IMR-90 (cell line): ENCODE results near the gene PTCH2. TPM values are rescaled to one million over a fixed set of nuclear protein-coding genes. Genes with fewer than 3 reads are reported as not detected.

Experiments
- ATAC-seq: fragments of 200-7000 bp; cut with Tn5 transposase; 2 replicates; pipeline ENCODE4 v1.9.1; 2020; ENCODE audit warnings: low read depth, mild to moderate bottlenecking, moderate library complexity
- BruUV-seq: library from RNA; stranded (reverse); fragments of 400-500 nt; replicated peaks from 2 replicates; lab custom pipeline; 2021; lab: Mats Ljungman, UMichigan
- CTCF ChIA-PET: fragments of 300-600 bp; formaldehyde crosslinking; extraction: SDS; loops from one replicate; lab custom pipeline; 2021; ENCODE audit warnings: antibody characterized with exemption; lab: Yijun Ruan, JAX
- POLR2A ChIA-PET: fragments of 300-600 bp; sonication (Branson Sonifier 250); formaldehyde crosslinking; loops from one replicate; lab custom pipeline; 2022; ENCODE audit warnings: antibody characterized with exemption; ENCODE audit not compliant: unreplicated experiment; lab: Charles Lee
- DNase-seq: peaks from one replicate; pipeline ENCODE4 v3.0.0; 2013
- H2AFZ ChIP-seq: replicated peaks from 2 replicates; pipeline ENCODE3; 2013; ENCODE audit warnings: low read length, mild to moderate bottlenecking; ENCODE audit not compliant: poor library complexity
- H2AK5ac ChIP-seq: 2 replicates; pipeline ENCODE4 v1.6.1; 2013; ENCODE audit warnings: low read depth, low read length, inconsistent platforms
- H2AK9ac ChIP-seq: replicated peaks from 2 replicates; pipeline ENCODE3; 2013; ENCODE audit warnings: mild to moderate bottlenecking, low read depth, low read length, moderate library complexity; ENCODE audit not compliant: poor library complexity
- H2BK120ac ChIP-seq: 2 replicates; pipeline ENCODE4 v1.6.1; 2013; ENCODE audit warnings: low read depth, low read length, inconsistent platforms
- H2BK15ac ChIP-seq: 3 replicates; pipeline ENCODE4 v1.6.1; 2013; ENCODE audit warnings: low read depth, low read length, inconsistent platforms
- H2BK20ac ChIP-seq: 2 replicates; pipeline ENCODE4 v1.6.1; 2013; ENCODE audit warnings: low read depth, mild to moderate bottlenecking, inconsistent platforms, low read length, moderate library complexity
- H2BK5ac ChIP-seq: 2 replicates; pipeline ENCODE4 v1.6.1; 2013; ENCODE audit warnings: mild to moderate bottlenecking, low read depth, low read length, inconsistent platforms; ENCODE audit not compliant: poor library complexity, severe bottlenecking
- H3K14ac ChIP-seq: replicated peaks from 2 replicates; pipeline ENCODE4 v1.6.1; 2013; ENCODE audit warnings: low read depth, low read length, inconsistent platforms
- H3K18ac ChIP-seq: 2 replicates; pipeline ENCODE4 v1.6.1; 2013; ENCODE audit warnings: low read depth, low read length, control low read depth
- H3K23ac ChIP-seq: 2 replicates; pipeline ENCODE4 v1.6.1; 2013; ENCODE audit warnings: low read depth, low read length, inconsistent platforms
- H3K27ac ChIP-seq: 2 replicates; pipeline ENCODE4 v1.5.1; 2013; ENCODE audit warnings: mild to moderate bottlenecking, control low read depth, low read length; ENCODE audit not compliant: insufficient read depth
- H3K27me3 ChIP-seq: 2 replicates; pipeline ENCODE4 v1.6.1; 2013; ENCODE audit warnings: low read length; ENCODE audit not compliant: control insufficient read depth, insufficient read depth
- H3K36me3 ChIP-seq: 2 replicates; pipeline ENCODE4 v1.6.1; 2013; ENCODE audit warnings: low read length, mixed read lengths; ENCODE audit not compliant: control insufficient read depth, insufficient read depth
- H3K4ac ChIP-seq: 2 replicates; pipeline ENCODE4 v1.6.1; 2013; ENCODE audit warnings: low read depth, low read length, inconsistent platforms
- H3K4me1 ChIP-seq: 2 replicates; pipeline ENCODE4 v1.6.1; 2013; ENCODE audit warnings: low read length, mixed read lengths; ENCODE audit not compliant: control insufficient read depth, insufficient read depth
- H3K4me2 ChIP-seq: 2 replicates; pipeline ENCODE4 v1.6.1; 2013; ENCODE audit warnings: low read depth, mild to moderate bottlenecking, control low read depth, low read length, moderate library complexity
- H3K4me3 ChIP-seq: 2 replicates; pipeline ENCODE4 v1.5.1; 2013; ENCODE audit warnings: low read depth, mild to moderate bottlenecking, control low read depth, low read length, moderate library complexity; ENCODE audit not compliant: insufficient read depth
- H3K56ac ChIP-seq: 2 replicates; pipeline ENCODE4 v1.6.1; 2013; ENCODE audit warnings: low read length, inconsistent platforms; ENCODE audit not compliant: insufficient read depth; ENCODE audit errors: extremely low read depth
- H3K79me1 ChIP-seq, 2 experiments: 2 replicates each; pipeline ENCODE4 v1.6.1; 2013; ENCODE audit warnings: low read length in 2 of 2, inconsistent platforms in 1 of 2, low read depth in 1 of 2
- H3K9ac ChIP-seq: 2 replicates; pipeline ENCODE4 v1.6.1; 2013; ENCODE audit warnings: low read depth, low read length, control low read depth
- H3K9me1 ChIP-seq: 2 replicates; pipeline ENCODE4 v1.6.1; 2013; ENCODE audit warnings: low read length, inconsistent platforms; ENCODE audit not compliant: insufficient read depth
- H3K9me3 ChIP-seq: 2 replicates; pipeline ENCODE4 v1.6.1; 2013; ENCODE audit warnings: low read length; ENCODE audit not compliant: control insufficient read depth, insufficient read depth
- H4K20me1 ChIP-seq: 2 replicates; pipeline ENCODE4 v1.6.1; 2013; ENCODE audit warnings: low read length, inconsistent platforms; ENCODE audit not compliant: insufficient read depth
- H4K5ac ChIP-seq: 2 replicates; pipeline ENCODE4 v1.6.1; 2013; ENCODE audit warnings: mild to moderate bottlenecking, low read depth, low read length, control low read depth
- H4K8ac ChIP-seq, 2 experiments: 2 replicates each; pipeline ENCODE4 v1.6.1; 2013; ENCODE audit warnings: low read depth in 2 of 2, low read length in 2 of 2, control low read depth in 1 of 2, inconsistent platforms in 1 of 2
- H4K91ac ChIP-seq: 2 replicates; pipeline ENCODE4 v1.6.1; 2013; ENCODE audit warnings: low read depth, low read length, inconsistent platforms; ENCODE audit not compliant: insufficient read depth
- CHD1 ChIP-seq: IDR thresholded peaks from 2 replicates; pipeline ENCODE4 v1.6.1; 2012; ENCODE audit warnings: low read depth, low read length, improper control_type of control experiment
- FOS ChIP-seq: fragments of 150-350 bp; IDR thresholded peaks from 2 replicates; pipeline ENCODE4 v1.6.1; 2016; ENCODE audit warnings: low read depth, low read length
- MXI1 ChIP-seq: IDR thresholded peaks from 2 replicates; pipeline ENCODE4 v1.6.1; 2012; ENCODE audit warnings: low read depth, mild to moderate bottlenecking, low read length, moderate library complexity, borderline replicate concordance
- NFE2L2 ChIP-seq: fragments of 150-350 bp; IDR thresholded peaks from 2 replicates; pipeline ENCODE4 v1.6.1; 2016; ENCODE audit warnings: low read depth, mild to moderate bottlenecking, low read length
- RCOR1 ChIP-seq: IDR thresholded peaks from 2 replicates; pipeline ENCODE4 v1.6.1; 2012; ENCODE audit warnings: mild to moderate bottlenecking, low read length, improper control_type of control experiment; ENCODE audit not compliant: insufficient replicate concordance
- WGBS, 2 experiments: methylation state at CpG; one replicate each; pipeline versions ENCODE4 v1.1.5 to v1.1.7; 2013; ENCODE audit warnings: missing lambda C conversion rate in 2 of 2; ENCODE audit not compliant: insufficient read length in 1 of 2; ENCODE audit errors: extremely low coverage in 2 of 2; 5-methylcytosine and 5-hydroxymethylcytosine counted together
- dilution Hi-C: fragments of 300-500 bp; cut with HindIII; formaldehyde crosslinking; loops from one replicate; pipeline ENCODE4 v1.14.3; 2018; ENCODE audit warnings: low sequenced_read_pairs; ENCODE audit not compliant: unreplicated experiment
- in situ Hi-C: fragments of 300-500 bp; cut with MboI; formaldehyde crosslinking; loops from 3 replicates; pipeline ENCODE4 v1.14.3; 2019; ENCODE audit warnings: low sequenced_read_pairs, inconsistent platforms, mixed read lengths
- intact Hi-C: fragments of 100-400 bp; cut with micrococcal nuclease; formaldehyde crosslinking; loops from 2 replicates; pipeline ENCODE4 v1.10.0; 2022
- polyA plus RNA-seq, 3 experiments: library from polyadenylated mRNA; depleted of rRNA; stranded (reverse); fragments of >200 nt; gene quantifications; 2 replicates each; pipeline ENCODE4 v1.2.3, GENCODE V29; 2012; ENCODE audit warnings: low replicate concordance in 1 of 3
- total RNA-seq: library from RNA; depleted of rRNA; stranded (reverse); fragments of >200 nt; gene quantifications from 2 replicates; pipeline ENCODE4 v1.2.3, GENCODE V29; 2012
- TF ChIP-seq, protein P1 (sequence below): fragments of 150-350 bp; IDR thresholded peaks from 2 replicates; pipeline ENCODE4 v1.6.1; 2017; ENCODE audit warnings: mild to moderate bottlenecking, antibody characterized with exemption, low read length, low read depth

PTCH2 gene
- total and polyA plus RNA-seq, 2 of the 4 experiments (the other 2 are of a cell fraction), result under 0.01 to 0.56 TPM

DNA sequence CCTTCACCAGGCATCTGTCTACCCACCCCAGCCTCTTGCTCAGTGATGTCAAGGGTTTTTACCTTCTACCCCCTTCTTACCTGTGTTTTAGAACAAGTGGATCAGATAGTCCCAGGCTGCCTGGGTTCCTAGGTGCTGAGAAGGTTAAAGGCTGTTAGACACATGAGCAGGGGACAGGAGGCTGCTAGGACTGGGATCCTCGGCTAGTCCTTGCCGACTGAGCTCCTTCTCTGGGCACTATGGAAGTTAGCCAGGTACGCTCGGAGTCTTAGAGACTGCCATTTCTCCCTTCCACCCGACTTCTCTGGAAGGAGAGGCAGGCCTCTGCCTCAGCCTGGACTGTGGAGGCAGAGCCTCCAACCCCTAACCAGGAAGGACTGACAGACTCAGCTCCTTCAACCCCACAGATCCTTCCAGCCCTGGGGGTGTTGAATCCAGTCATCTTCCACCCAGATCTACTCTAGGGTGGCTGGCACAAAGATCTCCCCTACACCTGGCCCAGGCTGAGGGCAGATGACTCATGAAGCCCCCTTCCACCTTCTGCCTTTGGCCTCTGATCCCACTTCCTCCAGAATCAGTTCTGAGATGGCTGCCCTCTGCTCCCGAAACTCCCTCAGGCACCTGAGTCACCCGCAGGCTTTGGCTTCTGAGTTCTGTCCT, 36.2 kb downstream of the PTCH2 start, which contains the start of gene DYNLT4:
TSS of gene DYNLT4 (minus strand) at position 648 of the 660 bp plus-strand sequence. CDS start 683 bp downstream, outside the sequence.
- ChIA-PET POLR2A (interaction anchor here (3.7 kb wide), 1 partner anchor 11 kb away, joined by 30 read pairs; no protein-coding TSS in a partner anchor), CTCF (no interaction called here)
- peak within 1 kb of the TSS; percentile 86 for H3K27ac ChIP-seq
- peaks cover 35% of the 10 kb centered on the region for H3K9me1 ChIP-seq
- H3K79me1 ChIP-seq, result peaks cover 30 to 73% of the 10 kb centered on the region in 2 experiments
- H3K9me3 ChIP-seq, result no peaks in the 10 kb centered on the region
- H3K4me2 ChIP-seq, result peak within 1 kb of the TSS; percentile 60
- H3K27me3 ChIP-seq, result no peaks in the 10 kb centered on the region
- no TSS peak for BruUV-seq
- H4K91ac ChIP-seq, result peak within 1 kb of the TSS; percentile 100
- H2BK20ac ChIP-seq, result peak within 1 kb of the TSS; percentile 95
- peak within 1 kb of the TSS; percentile 99 for H2BK5ac ChIP-seq
- peaks cover 21% of the 10 kb centered on the region for H4K20me1 ChIP-seq
- intact Hi-C loops (loop anchor here (5.0 to 10.0 kb wide), 2 partner anchors 75 to 498 kb away; partner anchors contain the start of gene RNU5D-1), in situ Hi-C loops (no loop called here), dilution Hi-C loops (no loop called here)
- no peak for ATAC-seq
- H3K4ac ChIP-seq, result peak within 1 kb of the TSS; percentile 100
- peak within 1 kb of the TSS; percentile 97 for H3K14ac ChIP-seq
- peak within 1 kb of the TSS; percentile 96 for H3K18ac ChIP-seq
- no peak within 1 kb of the TSS for H3K4me3 ChIP-seq
- no peak for DNase-seq
- peak within 1 kb of the TSS; percentile 99 for H2AK5ac ChIP-seq
- H2AK9ac ChIP-seq, result peak within 1 kb of the TSS; percentile 99
- peaks cover 38% of the 10 kb centered on the region for H3K36me3 ChIP-seq
- peak within 1 kb of the TSS; percentile 95 for H4K5ac ChIP-seq
- peaks cover 55% of the 10 kb centered on the region for H3K4me1 ChIP-seq
- peak within 1 kb of the TSS; percentile 96 for H3K23ac ChIP-seq
- peak within 1 kb of the TSS; percentile 96 for H2BK15ac ChIP-seq
- peak within 1 kb of the TSS; percentile 96 for H3K9ac ChIP-seq
- H4K8ac ChIP-seq, result peak within 1 kb of the TSS; percentile 94 to 99
- H2AFZ ChIP-seq, result peak within 1 kb of the TSS; percentile 65
- peak within 1 kb of the TSS; percentile 98 for H2BK120ac ChIP-seq
- TF ChIP-seq RCOR1 (no peak), CHD1 (no peak), MXI1 (no peak), FOS (peak; percentile 62; the same call in 1 of the 2 replicates), NFE2L2 (0 out of 2 replicates have a peak, but pooled peaks have one; percentile 30)
- TF ChIP-seq, protein P1, sequence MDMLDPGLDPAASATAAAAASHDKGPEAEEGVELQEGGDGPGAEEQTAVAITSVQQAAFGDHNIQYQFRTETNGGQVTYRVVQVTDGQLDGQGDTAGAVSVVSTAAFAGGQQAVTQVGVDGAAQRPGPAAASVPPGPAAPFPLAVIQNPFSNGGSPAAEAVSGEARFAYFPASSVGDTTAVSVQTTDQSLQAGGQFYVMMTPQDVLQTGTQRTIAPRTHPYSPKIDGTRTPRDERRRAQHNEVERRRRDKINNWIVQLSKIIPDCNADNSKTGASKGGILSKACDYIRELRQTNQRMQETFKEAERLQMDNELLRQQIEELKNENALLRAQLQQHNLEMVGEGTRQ, result no peak
- WGBS, 2 experiments, result no CpG with 5 or more reads among the region's 7 CpGs
- peak within 1 kb of the TSS; percentile 96 for H3K56ac ChIP-seq
